GM19467 (cell line): ENCODE measurements around the gene DCD.
"Not testable (repeated sequence)": the region's sequence is repeated elsewhere in the genome, so short reads cannot be mapped to it uniquely, and the experiment has no call there.

ENCODE experiments used
- ATAC-seq: cut with Tn5 transposase; IDR thresholded peaks from one replicate; pipeline ENCODE4 v1.9.1; 2021; ENCODE audit warnings: mild to moderate bottlenecking, moderate library complexity; ENCODE audit not compliant: unreplicated experiment

The DCD gene

DNA sequence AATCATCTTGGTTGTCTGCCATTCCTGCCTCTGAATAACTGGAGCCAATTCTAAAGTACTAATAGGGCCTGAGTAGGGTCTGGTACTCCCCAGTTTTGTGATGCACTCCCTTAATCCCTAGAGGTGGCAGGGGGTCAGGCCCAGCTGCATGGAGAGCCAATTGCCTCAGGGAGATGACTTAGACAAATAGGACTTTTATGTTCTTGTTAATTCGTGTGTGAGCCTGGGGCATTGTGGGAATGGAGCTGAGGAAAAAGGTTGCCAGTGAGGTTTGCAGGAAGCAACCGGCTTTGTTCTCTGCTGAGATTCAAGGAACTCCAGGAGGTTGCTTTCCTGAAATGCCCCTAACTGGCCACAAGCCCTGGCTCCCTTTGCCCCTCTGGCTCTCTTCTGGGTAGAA, 6.8 kb upstream of the DCD start:
- ATAC-seq: no peak

DNA sequence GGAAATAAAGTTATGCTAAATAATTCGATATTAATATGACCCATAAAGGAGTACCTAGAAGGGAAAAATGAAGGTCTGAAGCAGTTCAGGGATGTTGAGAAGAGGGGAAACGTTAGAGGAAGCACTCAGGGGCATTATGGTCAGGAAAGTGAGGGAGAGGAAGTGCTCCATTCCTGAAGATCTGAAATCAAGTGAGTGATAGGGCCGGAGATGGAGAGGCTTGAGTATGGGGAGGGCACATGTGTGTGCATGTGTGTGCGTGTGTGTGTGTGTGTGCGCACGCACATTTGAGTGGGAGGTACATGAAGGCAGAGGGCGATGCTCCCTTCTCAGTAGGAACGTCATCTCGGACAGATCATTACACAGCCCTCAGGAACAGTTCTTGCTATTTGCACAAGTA, 4.9 kb upstream of the DCD start:
- no peak for ATAC-seq

- ATAC-seq: no peak
Observed at GRCh38 chr12:54650889-54651288, 2.7 kb upstream of the DCD start.

- ATAC-seq: no peak
Observed at GRCh38 chr12:54650409-54650808, 2.2 kb upstream of the DCD start.

- no peak for ATAC-seq
Observed at GRCh38 chr12:54649825-54650224, 1.7 kb upstream of the DCD start.

GRCh38 chr12:54641554-54641953, 6.6 kb downstream of the DCD start:
- ATAC-seq: no peak

- no peak for ATAC-seq
Observed at GRCh38 chr12:54641089-54641488, 7.1 kb downstream of the DCD start.

GRCh38 chr12:54639112-54639511, 9.1 kb downstream of the DCD start:
- not testable (repeated sequence) for ATAC-seq

GRCh38 chr12:54634795-54635194, 13.4 kb downstream of the DCD start, which contains the start of gene LACRT:
Gene LACRT, minus strand, starts transcription at chr12:54634895. Its CDS starts 54 bp downstream, at chr12:54634841.
- ATAC-seq: no peak

- ATAC-seq: no peak
Observed at GRCh38 chr12:54631988-54632728, 16.0 kb downstream of the DCD start.

DNA sequence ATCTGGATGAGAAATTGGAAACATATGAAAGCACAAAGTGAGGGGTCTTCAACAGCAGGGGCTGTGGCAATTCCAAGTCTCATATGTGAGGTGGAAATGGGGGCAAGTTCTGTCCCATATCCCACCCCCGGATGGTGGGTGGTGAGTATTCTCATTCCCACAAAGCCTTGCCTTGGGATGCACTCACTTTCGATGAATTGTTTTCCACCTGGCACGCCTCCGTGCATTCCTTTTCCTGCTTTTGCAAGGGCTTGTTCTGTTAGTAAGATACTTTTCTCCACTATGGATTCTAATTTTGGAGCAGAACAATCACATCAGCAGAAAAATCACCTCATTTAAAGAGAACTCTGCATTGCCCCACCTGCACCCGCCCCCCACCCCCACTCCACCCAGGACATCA, 16.6 kb downstream of the DCD start:
- ATAC-seq: no peak

- no peak for ATAC-seq
Observed at GRCh38 chr12:54629925-54630324, 18.2 kb downstream of the DCD start.

GRCh38 chr12:54628186-54628846, 19.8 kb downstream of the DCD start:
- no peak for ATAC-seq

- ATAC-seq: no peak
Observed at GRCh38 chr12:54627304-54627703, 20.9 kb downstream of the DCD start.

DNA sequence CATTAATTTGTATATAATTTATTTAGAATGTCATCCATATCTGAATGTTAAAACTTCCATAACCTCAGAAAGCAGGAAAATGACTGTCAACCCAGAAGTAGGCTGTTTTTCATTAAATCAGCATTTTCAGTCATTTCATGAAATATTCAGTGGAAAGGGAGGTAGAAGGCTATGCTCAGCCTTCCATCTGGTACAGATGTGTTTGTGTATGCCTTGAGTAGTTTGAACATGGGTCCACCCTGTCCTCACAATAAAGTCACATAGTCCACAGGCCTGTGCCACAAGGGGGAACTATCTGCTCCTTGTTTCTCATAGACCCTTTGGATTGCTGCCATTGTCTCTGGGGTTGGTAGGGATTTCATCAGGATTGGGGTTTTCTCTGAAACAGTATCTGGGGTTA, 22.6 kb downstream of the DCD start:
- no peak for ATAC-seq

DNA sequence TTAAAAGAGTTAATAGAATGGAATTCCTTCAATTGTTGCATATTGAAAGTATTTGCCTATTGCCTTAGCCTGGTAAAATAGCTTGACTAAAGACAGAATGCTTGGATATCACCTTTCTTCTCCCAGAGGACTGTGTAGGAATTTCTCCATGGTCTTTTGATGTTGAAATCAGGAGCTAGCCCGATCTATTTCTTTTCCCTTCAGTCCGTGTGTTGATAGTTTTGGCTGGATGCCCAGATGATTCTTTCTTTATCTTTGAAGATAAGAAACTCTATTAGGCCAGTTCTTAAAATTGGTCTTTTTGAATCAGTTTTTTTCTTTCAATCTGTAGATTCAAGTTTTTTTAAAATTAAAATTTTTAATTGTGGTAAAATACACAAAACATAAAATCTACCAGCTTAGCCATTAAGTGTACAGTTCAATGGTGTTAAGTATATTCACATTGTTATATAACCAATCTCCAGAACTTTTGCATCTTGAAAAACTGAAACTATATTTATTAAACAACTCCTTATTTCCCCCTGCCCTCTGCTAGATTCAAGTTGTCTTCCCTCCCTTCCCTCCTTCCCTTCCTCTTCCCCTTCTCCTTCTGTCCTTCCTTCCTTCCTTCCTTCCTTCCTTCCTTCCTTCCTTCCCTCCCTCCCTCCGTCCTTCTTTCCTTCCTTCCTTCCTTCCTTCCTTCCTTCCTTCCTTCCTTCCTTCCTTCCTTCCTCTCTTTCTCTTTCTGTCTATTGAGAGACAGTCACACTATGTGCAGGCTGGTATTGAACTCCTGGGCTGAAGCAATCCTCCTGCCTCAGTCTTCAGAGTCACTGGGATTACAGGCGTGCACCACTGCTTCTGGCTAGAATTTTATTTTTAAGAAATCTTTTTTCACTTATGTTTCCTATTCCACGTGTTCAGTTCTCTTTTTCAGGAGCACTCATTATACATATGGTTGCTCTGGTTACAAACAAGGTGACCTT, 23.6 kb downstream of the DCD start:
- ATAC-seq: no peak

- no peak for ATAC-seq
Observed at GRCh38 chr12:54622463-54623183, 25.5 kb downstream of the DCD start.

GRCh38 chr12:54616933-54617680, 31.1 kb downstream of the DCD start:
- no peak for ATAC-seq

GRCh38 chr12:54612225-54612750, 35.9 kb downstream of the DCD start:
- ATAC-seq: no peak

DNA sequence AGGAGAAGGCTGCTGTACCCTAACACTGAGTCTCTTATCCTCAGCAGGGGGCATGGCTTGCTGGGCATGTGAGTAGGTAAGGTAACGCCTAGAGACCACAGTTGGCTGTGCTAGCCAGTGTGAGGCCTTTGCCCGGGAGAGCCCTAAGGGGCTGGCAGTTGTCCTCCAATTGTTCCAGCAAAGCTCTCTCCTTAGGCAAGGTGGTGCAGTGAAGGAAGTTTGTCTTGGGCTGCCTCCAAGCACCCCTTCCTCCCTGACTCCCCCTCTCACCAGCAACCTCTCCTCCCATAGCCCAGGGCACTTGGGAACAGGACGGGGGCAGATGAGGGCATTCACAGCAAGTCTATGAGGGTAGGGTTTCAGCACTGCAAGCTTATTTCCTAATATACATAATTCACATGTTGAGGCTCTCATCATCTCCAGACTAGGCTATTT, 36.4 kb downstream of the DCD start:
- ATAC-seq: no peak
